IMR-90 (cell line): ENCODE measurements around the gene C2orf80.

Source experiments
- BHLHE40 ChIP-seq: fragments of 150-350 bp; IDR thresholded peaks from 2 replicates; pipeline ENCODE4 v1.6.1; 2016; ENCODE audit warnings: mild to moderate bottlenecking, low read depth, low read length
- CEBPB ChIP-seq: IDR thresholded peaks from 2 replicates; pipeline ENCODE4 v1.6.1; 2012; ENCODE audit warnings: low read depth, low read length, improper control_type of control experiment
- CHD1 ChIP-seq: IDR thresholded peaks from 2 replicates; pipeline ENCODE4 v1.6.1; 2012; ENCODE audit warnings: low read depth, low read length, improper control_type of control experiment
- CTCF ChIP-seq: conservative IDR thresholded peaks from 2 replicates; pipeline ENCODE4 v1.5.1; 2012; ENCODE audit warnings: mild to moderate bottlenecking, low read depth, low read length, improper control_type of control experiment
- ELK1 ChIP-seq: fragments of 150-350 bp; IDR thresholded peaks from 2 replicates; pipeline ENCODE4 v1.6.1; 2016; ENCODE audit warnings: low read depth, mild to moderate bottlenecking, low read length, moderate library complexity, borderline replicate concordance
- FOS ChIP-seq: fragments of 150-350 bp; IDR thresholded peaks from 2 replicates; pipeline ENCODE4 v1.6.1; 2016; ENCODE audit warnings: low read depth, low read length
- MAZ ChIP-seq: IDR thresholded peaks from 2 replicates; pipeline ENCODE4 v1.6.1; 2012; ENCODE audit warnings: low read depth, mild to moderate bottlenecking, low read length, improper control_type of control experiment, moderate library complexity, borderline replicate concordance
- MXI1 ChIP-seq: IDR thresholded peaks from 2 replicates; pipeline ENCODE4 v1.6.1; 2012; ENCODE audit warnings: low read depth, mild to moderate bottlenecking, low read length, moderate library complexity, borderline replicate concordance
- POLR2A ChIP-seq: IDR thresholded peaks from 2 replicates; pipeline ENCODE4 v1.6.1; 2012; ENCODE audit warnings: mild to moderate bottlenecking, low read depth, low read length
- RAD21 ChIP-seq: IDR thresholded peaks from 2 replicates; pipeline ENCODE4 v1.6.1; 2012; ENCODE audit warnings: low read length, improper control_type of control experiment
- RCOR1 ChIP-seq: IDR thresholded peaks from 2 replicates; pipeline ENCODE4 v1.6.1; 2012; ENCODE audit warnings: mild to moderate bottlenecking, low read length, improper control_type of control experiment; ENCODE audit not compliant: insufficient replicate concordance
- RFX5 ChIP-seq: IDR thresholded peaks from 2 replicates; pipeline ENCODE4 v1.8.0; 2012; ENCODE audit warnings: low read depth, mild to moderate bottlenecking, low read length, moderate library complexity
- SMC3 ChIP-seq: fragments of 150-350 bp; IDR thresholded peaks from 2 replicates; pipeline ENCODE4 v1.6.1; 2016; ENCODE audit warnings: low read depth, mild to moderate bottlenecking, antibody characterized with exemption, low read length, moderate library complexity
- USF2 ChIP-seq: fragments of 150-350 bp; IDR thresholded peaks from 2 replicates; pipeline ENCODE4 v1.6.1; 2017; ENCODE audit warnings: mild to moderate bottlenecking, antibody characterized with exemption, low read length, low read depth

- TF ChIP-seq CTCF (no peak), RAD21 (no peak), POLR2A (no peak), ELK1 (no peak), BHLHE40 (no peak), MAZ (no peak), CEBPB (no peak), CHD1 (no peak), MXI1 (no peak), RCOR1 (no peak), SMC3 (no peak), RFX5 (no peak), USF2 (no peak), FOS (no peak)
These were observed 2.9 kb downstream of the C2orf80 start for GRCh38 chr2:208186893-208187292.
